ENCODE data around the gene SEMA3A. TPM values are rescaled to one million over a fixed set of nuclear protein-coding genes. Genes with fewer than 3 reads are reported as not detected.

Gene SEMA3A
- total and polyA plus RNA-seq, 2 of the 4 experiments (the other 2 are of a cell fraction) = 31.2 to 213 TPM

DNA sequence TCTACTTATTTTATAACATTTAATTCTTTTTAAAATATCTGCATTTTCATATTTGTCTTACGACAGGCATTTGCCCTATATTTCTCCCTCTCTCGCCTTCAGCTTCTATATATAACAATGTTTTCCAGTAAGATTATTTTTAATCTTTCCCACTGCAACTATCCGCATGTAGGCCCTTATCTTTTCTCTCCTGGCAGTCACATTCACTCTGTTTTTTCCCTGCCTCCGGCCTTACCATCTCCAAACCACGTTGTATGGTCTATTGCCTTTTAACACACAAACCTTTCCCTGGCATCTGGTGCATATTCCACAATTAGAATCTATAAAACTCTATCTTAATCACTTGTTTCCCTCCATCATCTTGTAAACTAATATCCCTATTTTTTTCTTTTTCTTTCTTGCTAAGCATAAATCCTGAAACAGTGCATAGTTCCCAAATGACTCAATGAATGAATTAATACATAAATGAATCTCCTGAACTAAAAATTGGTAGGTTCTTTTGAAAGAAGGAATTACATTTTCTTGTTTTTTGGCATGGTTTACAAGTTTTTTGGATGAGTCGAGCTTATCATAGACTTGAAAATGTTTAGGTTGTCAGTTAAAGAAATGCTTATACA is 173.2 kb downstream of the SEMA3A start:
- H3K27ac ChIP-seq (ENCODE audit: insufficient read depth, low read length) = no peak overlapping the region
- no peak overlapping the region; the same call in 1 of the 2 replicates for H3K14ac ChIP-seq (replicated peaks; ENCODE audit: low read depth, low read length)
- intact Hi-C loops (cut with micrococcal nuclease) = no loop called here
- peak overlapping the region in 1 of 2 experiments; percentile 81; a peak in 2 of 4 replicates for H4K8ac ChIP-seq (ENCODE audit: low read depth in 2 of 2, low read length in 2 of 2)
- no peak overlapping the region for H2AFZ ChIP-seq (replicated peaks; ENCODE audit: low read length, poor library complexity)
- H3K9me3 ChIP-seq (ENCODE audit: control insufficient read depth, insufficient read depth, low read length) = no peaks in the 10 kb centered on the region
- DNase-seq = peak; percentile 65
- H4K5ac ChIP-seq (ENCODE audit: low read depth, low read length) = no peak overlapping the region
- H3K79me1 ChIP-seq (ENCODE audit: low read depth in 1 of 2, low read length in 2 of 2) = peaks cover 10 to 49% of the 10 kb centered on the region in 2 experiments
- no TSS peak for BruUV-seq (replicated peaks)
- peak overlapping the region; percentile 32; the same call in 1 of the 2 replicates for H2BK120ac ChIP-seq (ENCODE audit: low read depth, low read length)
- H4K91ac ChIP-seq (ENCODE audit: insufficient read depth, low read depth, low read length) = peak overlapping the region; percentile 24; the same call in 1 of the 2 replicates
- H3K4ac ChIP-seq (ENCODE audit: low read depth, low read length) = peak overlapping the region; percentile 78; the same call in 1 of the 2 replicates
- ATAC-seq (ENCODE audit: low read depth) = no peak
- no peak overlapping the region for H3K9ac ChIP-seq (ENCODE audit: low read depth, low read length)
- POLR2A ChIA-PET (ENCODE audit: unreplicated experiment) = interaction anchor here (0.6 kb wide), 1 partner anchor 272 kb away, joined by 3 read pairs; no protein-coding TSS in a partner anchor
- WGBS, 2 experiments (ENCODE audit: extremely low coverage in 2 of 2, insufficient read length in 1 of 2) = 90% methylated on average over 2 of the region's 6 CpGs; no CpG with 5 or more reads in 1 of the 2 experiments
- H3K36me3 ChIP-seq (ENCODE audit: control insufficient read depth, insufficient read depth, low read length) = peaks cover 3% of the 10 kb centered on the region; the same call in 1 of the 2 replicates
- H3K4me1 ChIP-seq (ENCODE audit: control insufficient read depth, insufficient read depth, low read length) = peaks cover 5% of the 10 kb centered on the region; the same call in 1 of the 2 replicates
- no peak overlapping the region for H2BK15ac ChIP-seq (ENCODE audit: low read depth, low read length)
- no peaks in the 10 kb centered on the region; the same call in 1 of the 2 replicates for H3K9me1 ChIP-seq (ENCODE audit: insufficient read depth, low read length)
- H2AK5ac ChIP-seq (ENCODE audit: low read depth, low read length) = 0 out of 2 replicates have a peak overlapping the region, but pooled peaks have one; percentile 8
- H3K23ac ChIP-seq (ENCODE audit: low read depth, low read length) = peak overlapping the region; percentile 82; the same call in 1 of the 2 replicates
- H4K20me1 ChIP-seq (ENCODE audit: insufficient read depth, low read length) = peaks cover 5% of the 10 kb centered on the region; the same call in 1 of the 2 replicates
- H3K56ac ChIP-seq (ENCODE audit: extremely low read depth, insufficient read depth, low read length) = no peak overlapping the region
- dilution Hi-C loops (cut with HindIII; ENCODE audit: low sequenced_read_pairs, unreplicated experiment) = no loop called here
- no peaks in the 10 kb centered on the region for H3K27me3 ChIP-seq (ENCODE audit: control insufficient read depth, insufficient read depth, low read length)
- TF ChIP-seq MXI1 (IDR thresholded peaks at IDR 0.05; ENCODE audit: borderline replicate concordance, low read depth, low read length) (no peak), RAD21 (IDR thresholded peaks at IDR 0.05; ENCODE audit: low read length) (no peak), MAFK (IDR thresholded peaks at IDR 0.05; ENCODE audit: low read depth, low read length) (no peak), BHLHE40 (IDR thresholded peaks at IDR 0.05; ENCODE audit: low read depth, low read length) (no peak), RCOR1 (IDR thresholded peaks at IDR 0.05; ENCODE audit: insufficient replicate concordance, low read length) (no peak)
- TF ChIP-seq, protein P1, sequence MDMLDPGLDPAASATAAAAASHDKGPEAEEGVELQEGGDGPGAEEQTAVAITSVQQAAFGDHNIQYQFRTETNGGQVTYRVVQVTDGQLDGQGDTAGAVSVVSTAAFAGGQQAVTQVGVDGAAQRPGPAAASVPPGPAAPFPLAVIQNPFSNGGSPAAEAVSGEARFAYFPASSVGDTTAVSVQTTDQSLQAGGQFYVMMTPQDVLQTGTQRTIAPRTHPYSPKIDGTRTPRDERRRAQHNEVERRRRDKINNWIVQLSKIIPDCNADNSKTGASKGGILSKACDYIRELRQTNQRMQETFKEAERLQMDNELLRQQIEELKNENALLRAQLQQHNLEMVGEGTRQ (IDR thresholded peaks at IDR 0.05; ENCODE audit: low read depth, low read length) = no peak
- CTCF ChIA-PET = no interaction called here
- in situ Hi-C loops (cut with MboI; ENCODE audit: low sequenced_read_pairs) = no loop called here
- H2BK5ac ChIP-seq (ENCODE audit: low read depth, low read length, poor library complexity, severe bottlenecking) = peak overlapping the region; percentile 50
- no peak overlapping the region for H3K4me2 ChIP-seq (ENCODE audit: low read depth, low read length)
- 0 out of 2 replicates have a peak overlapping the region, but pooled peaks have one; percentile 29 for H2BK20ac ChIP-seq (ENCODE audit: low read depth, low read length)
- H3K18ac ChIP-seq (ENCODE audit: low read depth, low read length) = peak overlapping the region; percentile 37; the same call in 1 of the 2 replicates
- no peak overlapping the region for H2AK9ac ChIP-seq (replicated peaks; ENCODE audit: low read depth, low read length, poor library complexity)
- H3K4me3 ChIP-seq (ENCODE audit: insufficient read depth, low read depth, low read length) = no peak overlapping the region
